Hindlimb muscle (tissue), 1 donor: ENCODE results near the gene TFAP2C. TPM values are rescaled to one million over a fixed set of nuclear protein-coding genes. Genes with fewer than 3 reads are reported as not detected.
"Not testable (repeated sequence)": the region's sequence is repeated elsewhere in the genome, so short reads cannot be mapped to it uniquely, and the experiment has no call there.

Experiments used
- DNase-seq: peaks from one replicate; pipeline ENCODE4 v3.0.0-alpha.2; 2013
- polyA plus RNA-seq: library from polyadenylated mRNA; unstranded; fragments of 120-200 nt; gene quantifications from one replicate; pipeline ENCODE4 v1.2.1, GENCODE V29; 2013; ENCODE audit not compliant: insufficient read length

Gene TFAP2C
- polyA plus RNA-seq, 1 donor: 0.31 TPM

DNA sequence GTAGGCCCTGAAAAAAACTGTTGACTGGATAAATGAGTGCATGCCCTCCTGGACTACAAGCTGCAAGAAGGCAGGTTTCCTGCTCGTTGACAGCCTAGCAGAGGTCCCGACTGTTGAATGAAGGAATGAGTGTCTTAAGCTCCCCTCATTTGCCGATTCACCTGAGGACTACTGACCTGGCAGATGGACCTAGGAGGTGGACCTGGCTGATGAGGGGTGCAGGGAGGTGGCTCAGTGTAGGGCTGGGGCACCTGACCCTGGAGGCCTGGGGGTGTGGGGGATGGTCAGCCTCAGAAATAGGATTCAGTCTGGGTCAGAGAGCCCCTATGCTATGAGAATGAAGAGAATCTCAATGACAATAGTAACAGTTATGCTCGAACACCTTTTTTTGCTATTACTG, 11.6 kb upstream of the TFAP2C start:
- DNase-seq: no peak

DNA sequence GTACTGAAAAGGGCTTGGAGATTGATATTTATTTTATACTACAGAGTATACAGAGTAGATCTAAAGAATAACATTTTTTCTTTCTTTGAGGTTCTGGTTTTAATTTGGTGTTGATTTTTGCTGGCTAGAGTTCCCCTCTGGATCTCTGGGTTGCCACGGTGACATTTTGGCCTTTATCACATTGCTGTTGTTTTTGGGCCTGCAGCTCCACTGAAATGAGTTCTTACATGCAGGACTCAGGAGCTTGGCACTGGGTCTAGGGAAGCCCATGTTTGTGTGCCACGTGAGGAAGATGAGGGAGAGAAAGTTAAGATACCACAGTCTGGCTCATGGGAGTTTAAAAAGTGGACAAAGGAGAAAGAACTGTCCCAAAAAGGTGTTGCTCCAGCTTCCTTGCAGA, 7.4 kb upstream of the TFAP2C start:
- DNase-seq: no peak

DNA sequence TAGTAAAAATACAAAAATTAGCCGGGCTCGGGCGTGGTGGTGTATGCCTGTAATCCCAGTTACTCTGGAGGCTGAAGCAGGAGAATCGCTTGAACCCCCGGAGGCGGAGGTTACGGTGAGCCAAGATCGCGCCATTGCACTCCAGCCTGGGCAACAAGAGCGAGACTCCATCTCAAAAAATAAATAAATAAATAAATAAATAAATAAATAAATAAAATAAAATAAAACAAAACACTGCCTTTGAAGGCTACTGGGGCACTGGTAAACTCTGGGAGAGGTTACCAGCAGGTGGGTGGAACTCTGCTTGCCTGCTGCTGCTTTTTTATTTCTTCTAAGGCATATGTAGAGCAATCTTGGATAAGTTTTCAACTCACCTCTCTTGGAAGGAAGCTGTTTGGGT, 5.2 kb upstream of the TFAP2C start:
- not testable (repeated sequence) for DNase-seq

DNA sequence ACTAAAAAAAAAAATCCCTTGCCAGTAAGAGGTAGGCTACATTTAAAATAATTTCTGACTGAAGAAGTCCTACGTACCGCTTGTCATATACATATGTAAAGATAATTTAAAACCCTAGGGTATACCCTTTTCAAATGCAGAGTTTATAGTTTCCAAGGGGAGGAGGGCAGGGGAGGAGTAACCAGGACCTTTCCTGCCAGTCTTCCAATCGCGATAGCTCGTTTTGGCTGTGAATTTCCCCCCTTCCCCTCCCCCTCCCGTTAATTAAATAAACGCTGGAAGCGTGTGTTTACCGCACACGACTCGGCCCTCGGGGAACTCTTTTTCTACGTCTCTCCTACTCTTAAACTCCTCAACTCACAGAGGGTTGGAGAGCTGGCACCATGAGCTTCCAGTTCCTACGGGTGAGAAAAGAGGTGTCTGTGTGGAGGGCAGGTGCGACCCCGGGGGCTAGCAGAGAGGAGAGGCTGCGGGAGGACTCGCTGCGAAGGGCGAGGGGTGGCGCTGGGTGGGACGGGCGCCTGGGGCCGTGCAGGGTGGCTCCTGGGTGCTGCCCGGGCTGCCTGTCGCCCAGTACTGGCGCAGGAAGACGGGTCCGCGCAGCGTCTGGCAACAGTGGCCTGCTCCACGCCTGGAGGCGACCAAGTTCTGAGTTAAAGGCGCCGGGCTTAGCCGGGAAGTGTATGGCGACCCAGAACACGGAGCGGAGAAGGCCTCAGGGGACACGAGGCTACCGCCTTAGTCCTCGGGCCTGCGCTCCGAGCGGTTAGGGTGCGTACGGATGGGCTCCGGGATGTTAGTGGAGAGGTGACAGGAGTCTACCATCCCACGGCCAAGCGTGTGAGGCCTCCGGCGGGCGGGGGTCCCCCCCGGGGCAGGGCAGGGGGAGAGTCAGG, 4.1 kb upstream of the TFAP2C start:
- DNase-seq: no peak

DNA sequence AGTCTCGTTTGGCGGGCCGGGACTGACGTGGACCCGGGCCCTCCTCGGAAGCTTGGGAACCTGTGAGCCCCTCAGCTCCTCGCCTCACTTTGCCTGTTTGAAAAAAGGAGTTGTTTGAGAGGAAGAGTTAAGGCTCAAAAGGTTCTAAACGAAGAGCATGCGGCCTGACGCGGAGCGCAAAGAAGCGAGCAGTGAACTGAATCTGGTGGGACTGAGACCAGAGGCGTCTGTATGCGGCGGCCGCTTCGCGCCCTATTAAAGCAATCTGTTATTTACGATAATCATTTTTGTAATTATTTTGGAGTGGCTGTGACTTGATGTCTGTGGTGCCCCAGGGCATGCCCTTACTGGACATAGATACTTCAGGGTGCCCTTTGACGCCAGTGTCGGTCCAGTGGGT, 3.3 kb upstream of the TFAP2C start:
- no peak for DNase-seq

DNA sequence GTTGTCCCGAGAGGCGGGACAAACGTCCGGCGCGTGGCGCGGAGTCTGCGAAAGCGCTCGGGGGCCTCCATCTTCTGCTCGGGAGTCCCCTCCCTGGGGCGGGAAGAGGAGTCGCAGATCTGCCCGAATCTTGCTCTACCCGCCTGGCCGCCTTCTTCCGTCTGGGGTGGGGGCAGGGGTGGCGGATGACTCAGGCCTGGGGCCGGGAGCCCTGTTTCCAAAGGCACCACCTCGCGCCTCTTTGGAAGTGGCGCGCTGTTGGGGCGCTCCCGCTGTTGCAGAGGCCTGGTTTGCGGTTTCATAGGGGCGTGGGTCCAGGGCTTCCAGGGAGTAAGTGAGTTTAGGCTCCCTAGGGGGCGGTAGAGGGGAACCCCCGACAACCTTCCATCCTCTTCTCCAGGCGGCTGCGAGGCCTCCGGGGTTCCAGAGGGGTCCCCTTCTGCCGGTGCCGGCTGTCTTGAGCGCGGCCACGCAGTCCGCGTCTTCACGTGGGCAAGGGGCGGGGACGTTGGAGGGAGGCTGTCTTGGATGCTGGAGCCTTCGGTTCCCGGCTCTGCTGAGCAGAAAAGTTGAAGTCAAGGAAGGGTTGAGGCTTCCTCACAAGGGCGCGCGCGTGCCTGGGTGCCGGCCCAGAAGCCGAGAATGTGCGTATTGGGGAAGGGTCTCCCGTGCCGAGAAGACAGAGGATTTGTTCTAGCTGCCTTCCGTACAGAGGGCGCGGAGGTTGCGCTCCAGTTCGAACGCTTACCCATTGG, 2.6 kb upstream of the TFAP2C start:
- no peak for DNase-seq

DNA sequence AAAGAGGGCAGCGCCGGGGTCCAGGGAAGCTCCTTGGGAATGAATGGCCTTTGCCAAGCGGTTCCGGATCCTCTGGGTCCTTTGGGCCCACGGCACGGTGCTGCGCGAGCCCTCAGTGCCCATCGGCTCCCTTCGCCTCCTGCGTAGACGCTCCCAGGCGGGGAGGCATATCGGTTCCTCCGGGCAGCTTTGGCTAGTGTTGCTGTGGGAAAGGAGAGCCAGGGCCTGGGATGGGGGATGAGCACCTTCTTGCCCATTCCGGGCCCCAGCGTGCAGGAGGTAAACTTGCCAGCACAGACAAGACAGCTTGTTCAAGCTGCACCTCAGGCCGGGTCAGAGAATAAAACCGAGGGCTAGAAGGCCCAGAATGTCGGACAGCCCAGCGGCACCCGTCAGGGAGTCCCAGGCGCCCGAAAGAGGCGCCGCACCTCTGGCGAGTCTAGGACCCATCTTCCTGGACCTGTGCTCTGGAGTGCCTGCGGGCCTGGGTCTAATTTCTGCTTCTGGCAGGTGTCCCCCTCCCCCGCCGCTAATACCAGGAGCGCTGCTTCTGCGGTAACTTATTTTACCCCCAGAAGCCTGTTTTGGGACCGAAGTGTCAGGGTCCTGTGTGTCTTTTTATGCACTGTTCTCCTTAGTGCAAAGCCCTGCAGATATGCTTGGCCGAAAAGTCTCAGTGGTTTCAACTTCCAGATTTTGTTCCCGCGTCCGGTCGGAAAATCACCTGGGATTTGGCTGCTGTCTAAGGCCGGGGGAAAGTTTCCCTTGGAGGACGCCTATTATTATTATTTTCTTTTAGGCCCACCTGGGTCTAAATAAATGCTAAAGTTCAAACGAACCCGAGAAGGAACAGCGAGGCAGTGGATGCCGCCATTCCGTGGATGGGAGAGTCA, 1.7 kb upstream of the TFAP2C start:
- no peak for DNase-seq

DNA sequence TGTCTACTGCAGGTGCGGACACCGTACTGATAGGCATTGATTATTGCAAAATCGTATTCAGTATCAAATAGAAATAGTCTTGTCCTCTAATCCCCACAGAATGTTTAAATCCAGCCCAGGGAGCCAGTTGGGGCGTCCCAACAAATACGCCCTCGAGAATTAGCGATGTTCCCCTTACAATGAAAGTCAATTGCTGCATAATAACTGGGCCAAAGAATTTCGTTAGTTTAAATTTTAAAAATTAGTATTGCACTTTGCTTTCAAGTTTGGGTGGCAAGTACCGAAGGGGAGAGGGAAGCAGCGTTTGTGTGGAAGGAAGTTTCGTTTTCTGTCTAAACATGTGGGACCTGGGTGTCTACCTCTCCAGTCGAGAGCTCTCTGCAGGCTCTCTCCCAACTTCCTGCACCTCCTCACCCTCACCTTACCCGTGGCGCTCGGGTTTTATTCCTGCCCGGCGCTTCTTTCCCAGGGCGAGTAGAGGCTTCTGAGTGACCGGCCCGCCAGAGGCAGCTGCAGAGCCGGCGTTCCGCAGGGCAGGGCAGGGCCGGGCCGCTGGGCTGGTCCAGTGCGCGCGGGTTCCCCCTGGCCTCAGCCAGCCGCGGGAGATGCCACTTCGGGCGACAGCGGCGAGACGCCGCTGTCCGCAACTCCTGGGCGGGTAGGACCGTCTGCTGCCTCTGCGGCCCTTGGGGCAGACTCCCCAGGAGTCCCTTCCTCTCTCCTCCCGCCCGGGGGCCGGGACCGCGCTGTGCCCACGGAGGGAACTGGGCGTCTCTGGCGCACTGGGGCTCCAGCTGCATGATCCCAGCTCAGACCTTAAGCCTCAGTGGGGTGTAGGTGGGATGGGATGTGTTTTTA, 862 bp upstream of the TFAP2C start:
- DNase-seq: no peak

DNA sequence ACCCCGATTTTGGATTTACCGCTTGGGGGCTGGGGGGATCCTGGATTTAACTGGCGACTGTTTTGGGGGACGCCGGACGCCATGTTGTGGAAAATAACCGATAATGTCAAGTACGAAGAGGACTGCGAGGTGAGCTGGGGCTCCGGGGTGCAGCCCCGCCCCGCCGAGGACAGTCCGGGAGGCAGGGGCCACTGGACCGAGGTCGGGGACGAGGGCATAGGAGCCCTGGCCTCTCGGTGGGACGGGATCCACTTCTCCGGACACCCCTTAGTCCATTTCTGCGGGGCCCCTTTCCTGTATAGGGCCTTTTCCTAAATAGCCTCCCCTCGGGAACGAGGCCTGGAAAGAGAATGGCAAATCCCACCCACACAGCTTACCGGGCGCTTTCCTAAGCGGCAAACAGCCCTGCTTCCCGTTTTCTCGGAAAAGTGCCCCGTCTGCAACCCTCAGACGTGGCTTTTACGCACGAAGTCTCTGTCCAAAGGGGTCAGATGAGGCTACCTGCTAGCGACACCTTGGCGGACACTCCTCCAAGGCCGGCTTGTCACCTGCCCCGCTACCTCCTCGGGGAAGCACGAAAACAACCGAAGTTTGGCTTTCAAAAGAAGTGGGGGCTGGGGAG, 469 bp downstream of the TFAP2C start:
- no peak for DNase-seq

DNA sequence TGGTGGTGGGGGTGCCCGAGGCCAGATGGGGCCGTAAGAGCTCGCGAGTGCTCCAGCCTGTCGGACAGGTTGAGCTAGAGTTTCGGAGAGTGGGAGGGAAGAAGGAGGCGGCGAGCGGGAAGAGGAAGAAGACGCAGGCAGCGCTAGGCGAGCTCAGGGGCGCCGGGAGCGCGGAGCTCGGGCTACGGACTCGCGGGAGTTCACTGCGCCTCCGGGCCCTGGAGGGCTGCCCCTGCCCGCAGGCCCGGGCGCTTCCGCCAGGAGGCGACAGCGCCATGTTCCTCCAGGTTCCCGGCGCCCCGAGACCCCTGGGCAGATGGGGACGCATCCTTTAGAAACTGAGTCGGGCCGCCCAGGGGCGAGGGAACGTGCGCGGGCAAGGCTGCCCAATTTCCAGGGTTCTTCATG, 984 bp downstream of the TFAP2C start:
- DNase-seq: no peak

DNA sequence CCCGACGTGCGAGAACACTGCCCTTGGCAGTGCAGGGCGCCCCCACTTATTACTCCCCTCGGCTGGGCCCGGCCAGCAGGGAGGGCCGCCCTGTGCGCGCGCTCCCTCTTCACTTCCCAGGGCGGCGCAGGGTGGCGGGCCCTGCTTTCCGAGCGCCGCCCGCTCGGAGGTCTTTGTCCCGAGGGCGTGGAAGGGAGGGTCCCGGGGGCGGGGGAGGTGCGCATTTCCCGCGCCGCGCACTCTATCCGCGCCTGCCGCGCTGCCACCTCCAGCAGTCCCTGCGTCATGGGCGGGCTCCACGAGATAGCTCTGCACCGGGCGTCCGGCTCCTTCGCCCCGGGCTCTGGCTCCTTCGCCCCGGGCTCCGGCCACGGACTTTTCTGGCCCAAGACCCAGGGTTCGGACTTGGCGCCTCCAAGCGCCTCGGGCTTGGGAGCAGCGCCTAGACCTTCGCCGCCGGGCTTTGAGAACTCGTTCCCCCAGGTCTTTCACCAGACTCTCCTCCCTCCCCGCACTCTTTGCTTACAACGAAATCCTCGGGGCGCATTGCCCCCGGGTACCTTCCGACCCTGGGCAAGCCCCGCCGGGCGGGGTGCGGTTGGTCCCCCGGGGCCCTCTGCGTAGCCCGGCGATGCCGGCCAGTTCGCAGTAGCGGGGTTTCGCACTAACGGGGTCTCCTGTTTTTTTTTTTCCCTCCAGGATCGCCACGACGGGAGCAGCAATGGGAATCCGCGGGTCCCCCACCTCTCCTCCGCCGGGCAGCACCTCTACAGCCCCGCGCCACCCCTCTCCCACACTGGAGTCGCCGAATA, 1.6 kb downstream of the TFAP2C start:
- no peak for DNase-seq

DNA sequence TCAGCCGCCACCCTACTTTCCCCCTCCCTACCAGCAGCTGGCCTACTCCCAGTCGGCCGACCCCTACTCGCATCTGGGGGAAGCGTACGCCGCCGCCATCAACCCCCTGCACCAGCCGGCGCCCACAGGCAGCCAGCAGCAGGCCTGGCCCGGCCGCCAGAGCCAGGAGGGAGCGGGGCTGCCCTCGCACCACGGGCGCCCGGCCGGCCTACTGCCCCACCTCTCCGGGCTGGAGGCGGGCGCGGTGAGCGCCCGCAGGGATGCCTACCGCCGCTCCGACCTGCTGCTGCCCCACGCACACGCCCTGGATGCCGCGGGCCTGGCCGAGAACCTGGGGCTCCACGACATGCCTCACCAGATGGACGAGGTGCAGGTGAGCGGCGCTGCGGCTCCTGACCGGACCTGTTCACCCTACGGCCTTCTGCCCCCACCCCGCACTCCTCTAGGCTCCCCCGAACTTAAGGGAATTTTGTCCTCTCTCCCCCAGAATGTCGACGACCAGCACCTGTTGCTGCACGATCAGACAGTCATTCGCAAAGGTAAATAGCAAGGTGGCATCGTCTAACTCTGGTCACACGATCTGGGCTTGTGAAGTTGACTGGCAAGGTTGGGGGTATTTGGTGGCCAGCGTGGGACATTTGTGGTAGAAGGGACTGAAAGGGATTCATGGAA, 2.3 kb downstream of the TFAP2C start:
- no peak for DNase-seq

DNA sequence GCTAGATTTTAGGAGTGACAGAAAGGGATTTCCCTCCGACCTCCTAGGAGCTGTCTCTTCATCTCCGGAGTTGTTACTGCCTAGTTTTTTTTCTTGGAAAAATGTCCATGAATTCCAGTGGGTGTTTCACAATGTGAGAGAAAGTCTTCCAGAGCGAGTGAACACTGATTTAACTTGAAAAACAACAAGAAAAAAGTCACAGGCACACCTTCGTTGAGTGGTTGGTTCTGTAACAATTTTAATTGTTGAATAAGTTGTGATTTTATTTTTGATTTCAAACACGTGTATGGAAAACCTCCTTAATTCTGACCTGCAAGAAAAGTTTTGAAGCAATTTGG, 2.9 kb downstream of the TFAP2C start:
- no peak for DNase-seq

DNA sequence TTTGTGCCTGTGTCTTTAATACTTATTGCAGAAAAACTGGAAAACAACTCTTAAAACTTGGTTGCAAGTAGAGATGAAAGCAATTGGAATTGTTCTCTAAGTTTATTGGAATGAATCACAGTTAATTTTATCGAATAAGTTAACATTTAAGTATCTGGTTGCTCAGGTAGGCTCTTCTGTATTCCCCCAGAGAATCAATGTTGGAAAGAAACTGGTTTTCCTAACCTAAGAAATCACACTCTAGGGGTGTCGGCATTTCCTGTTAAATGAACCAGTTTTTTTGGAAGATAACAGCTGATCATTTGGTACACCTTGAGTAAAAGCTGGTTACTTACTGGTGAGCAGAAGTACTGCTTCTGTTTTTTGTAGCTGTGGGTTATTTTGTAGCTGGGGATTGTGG, 5.2 kb downstream of the TFAP2C start:
- DNase-seq: no peak

DNA sequence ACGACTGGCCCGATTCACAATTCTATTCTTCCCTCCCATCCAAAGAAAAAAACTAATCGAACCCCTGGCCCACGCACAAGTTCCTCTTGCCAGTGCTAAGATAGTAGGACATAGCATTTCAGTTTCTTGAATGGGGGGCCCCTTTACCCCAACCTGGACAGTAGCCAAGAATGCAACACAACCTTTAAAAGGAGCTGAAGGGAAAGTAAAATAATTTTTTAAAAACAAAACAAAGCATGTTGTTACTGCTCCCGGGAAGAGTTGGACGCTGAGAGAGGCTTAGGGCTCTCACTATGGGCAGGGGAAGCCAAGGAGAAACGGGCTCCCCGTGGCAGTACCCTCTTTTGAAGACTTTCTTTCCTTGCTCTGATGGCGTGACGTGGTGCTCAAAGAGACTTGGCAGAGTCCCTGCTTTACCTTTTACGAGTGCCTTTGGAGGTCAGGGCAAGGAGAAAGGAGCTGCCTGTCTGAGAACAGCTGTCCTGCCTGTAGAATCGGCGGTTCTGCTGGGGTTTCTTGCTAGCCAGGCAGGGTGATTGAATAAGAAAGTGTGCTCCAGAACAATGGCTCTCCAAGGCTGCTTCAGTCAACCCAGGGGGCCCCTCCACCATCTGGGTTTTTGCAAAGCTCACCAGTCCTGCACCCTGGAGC, 5.8 kb downstream of the TFAP2C start:
- DNase-seq: no peak

DNA sequence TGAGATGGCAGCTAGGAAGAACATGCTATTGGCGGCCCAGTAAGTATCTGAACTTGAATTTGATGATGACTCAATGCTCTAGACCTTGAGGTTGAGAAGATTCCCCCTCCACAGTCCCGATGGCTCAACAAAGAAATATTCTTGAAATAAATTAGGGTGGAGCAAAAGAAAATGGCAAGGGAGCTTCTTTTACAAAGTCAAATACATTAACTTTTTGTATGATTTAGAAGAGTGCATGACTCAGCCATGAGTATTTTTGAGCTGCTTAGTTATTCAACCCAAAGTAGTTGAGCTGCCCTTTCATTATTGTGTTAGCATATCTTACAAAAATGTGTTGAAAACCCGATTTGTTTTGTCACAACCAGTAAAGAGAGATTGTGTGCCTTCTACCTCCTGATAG, 7.6 kb downstream of the TFAP2C start:
- DNase-seq: no peak

DNA sequence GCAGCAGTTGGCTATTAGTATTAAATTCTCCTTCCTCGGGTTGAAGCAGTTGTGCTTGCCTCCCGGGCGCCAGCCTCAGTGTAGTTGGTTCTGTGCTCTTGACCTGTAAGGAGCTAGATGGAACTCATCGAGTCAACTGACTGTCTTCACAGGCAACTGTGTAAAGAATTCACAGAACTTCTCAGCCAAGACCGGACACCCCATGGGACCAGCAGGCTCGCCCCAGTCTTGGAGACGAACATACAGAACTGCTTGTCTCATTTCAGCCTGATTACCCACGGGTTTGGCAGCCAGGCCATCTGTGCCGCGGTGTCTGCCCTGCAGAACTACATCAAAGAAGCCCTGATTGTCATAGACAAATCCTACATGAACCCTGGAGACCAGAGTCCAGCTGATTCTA, 8.5 kb downstream of the TFAP2C start:
- DNase-seq: no peak

DNA sequence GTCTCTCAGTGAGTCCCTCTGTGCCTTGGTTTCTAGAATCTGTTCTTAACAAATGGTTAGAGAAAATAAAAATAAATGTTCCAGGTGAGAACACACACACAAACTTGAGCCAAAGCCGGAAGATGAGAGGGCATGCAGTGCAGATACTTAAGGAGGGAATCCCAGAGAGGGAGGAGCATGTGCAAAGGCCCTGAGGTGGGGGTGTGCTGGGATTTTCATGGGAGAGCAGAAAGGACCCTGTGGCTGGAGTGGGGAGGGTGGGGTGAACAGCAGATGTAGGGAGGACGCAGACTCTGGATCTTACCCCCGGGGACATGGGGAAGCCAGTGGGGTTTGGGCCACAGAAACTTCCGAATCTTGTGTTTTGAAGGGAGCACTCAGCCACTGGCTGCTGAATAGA, 17.5 kb downstream of the TFAP2C start:
- no peak for DNase-seq

DNA sequence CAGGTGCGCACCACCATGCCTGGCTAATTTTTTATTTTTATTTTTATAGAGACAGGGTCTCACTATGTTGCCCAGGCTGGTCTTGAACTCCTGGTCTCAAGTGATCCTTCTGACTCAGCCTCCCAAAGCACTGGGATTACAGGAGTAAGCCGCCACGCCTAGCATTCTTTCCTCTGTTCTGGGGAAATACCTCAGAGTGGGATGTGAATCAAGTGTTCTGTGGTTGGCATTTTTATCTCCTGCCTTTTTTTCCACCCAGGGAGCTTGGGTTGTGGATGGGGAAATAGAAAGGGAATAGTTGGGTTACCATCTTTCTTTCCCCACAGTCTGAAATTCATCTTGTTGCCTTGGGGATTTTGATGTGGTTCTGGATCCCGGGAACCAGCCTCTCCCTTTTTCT, 24.1 kb downstream of the TFAP2C start:
- DNase-seq: no peak

DNA sequence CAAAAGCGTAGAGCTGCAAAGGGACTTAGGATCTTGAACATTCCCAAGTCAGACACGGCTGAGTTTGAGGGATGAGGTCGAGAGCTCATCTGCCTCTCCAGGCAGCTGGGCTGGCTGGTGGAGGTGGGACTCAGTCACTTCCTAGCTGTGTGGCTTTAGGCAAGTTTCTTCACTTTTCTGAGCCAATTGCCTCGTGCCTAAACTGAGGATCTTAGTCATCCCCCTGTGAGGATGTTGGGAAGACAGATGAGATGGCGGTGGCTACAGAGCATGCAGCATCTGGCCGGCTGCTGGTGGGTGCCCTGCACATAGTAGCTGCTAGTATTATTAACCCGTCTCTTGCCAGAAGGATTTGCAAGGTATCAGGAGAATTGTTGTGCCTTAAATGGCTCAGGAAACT, 27.5 kb downstream of the TFAP2C start:
- no peak for DNase-seq
